ENCODE results near the gene MYLK. TPM values are rescaled to one million over a fixed set of nuclear protein-coding genes. Genes with fewer than 3 reads are reported as not detected.

Gene MYLK
- polyA plus RNA-seq, 3 donors = 0.35 to 1.3 (median 0.51) TPM

GRCh38 chr3:123638936-123639689, 245.0 kb downstream of the MYLK start:
- peaks cover 4 to 9% of the 10 kb centered on the region in 2 donors for H3K4me1 ChIP-seq (ENCODE audit: control insufficient read depth in 1 of 2, insufficient read depth in 2 of 2, low read length in 2 of 2)
- no peak overlapping the region for H3K27ac Mint-ChIP-seq
- no peak for DNase-seq
- H3K4me1 Mint-ChIP-seq = peaks cover 10% of the 10 kb centered on the region
- no peaks in the 10 kb centered on the region for H3K36me3 Mint-ChIP-seq
- no peaks in the 10 kb centered on the region for H3K9me3 ChIP-seq (replicated peaks in 1 of 2; ENCODE audit: control insufficient read depth in 1 of 2, insufficient read depth in 1 of 2, low read length in 2 of 2)
- H4K20me1 ChIP-seq (ENCODE audit: insufficient read depth, low read length) = no peaks in the 10 kb centered on the region
- H3K27ac ChIP-seq (ENCODE audit: low read depth in 1 of 2, low read length in 2 of 2) = no peak overlapping the region
- no peak for TF ChIP-seq CTCF (IDR thresholded peaks at IDR 0.05)
- H2AFZ ChIP-seq (ENCODE audit: insufficient read depth, low read depth, low read length, poor library complexity, severe bottlenecking) = no peak overlapping the region
- H3K79me2 ChIP-seq (ENCODE audit: insufficient read depth, low read length) = no peaks in the 10 kb centered on the region
- H3K27me3 Mint-ChIP-seq (ENCODE audit: low read depth in 3 of 3) = peaks cover 0 to 1% (median 0%) of the 10 kb centered on the region in 3 donors
- intact Hi-C loops (cut with micrococcal nuclease) = no loop called here
- H3K4me3 Mint-ChIP-seq = no peak overlapping the region
- no peaks in the 10 kb centered on the region for H3K27me3 ChIP-seq (ENCODE audit: control insufficient read depth in 2 of 2, insufficient read depth in 2 of 2, low read length in 2 of 2)
- H3K36me3 ChIP-seq (replicated peaks in 1 of 2; ENCODE audit: control insufficient read depth in 1 of 2, insufficient read depth in 2 of 2, low read length in 2 of 2) = no peaks in the 10 kb centered on the region
- 88% methylated on average over 8 of the region's 14 CpGs for WGBS (ENCODE audit: insufficient coverage)
- H3K4me2 ChIP-seq (replicated peaks; ENCODE audit: extremely low read depth, low read length, poor library complexity, severe bottlenecking) = no peak overlapping the region
- peaks cover 0 to 1% (median 0%) of the 10 kb centered on the region in 7 donors for H3K9me3 Mint-ChIP-seq
- H3K4me3 ChIP-seq (replicated peaks in 1 of 3; ENCODE audit: low read depth in 2 of 3, low read length in 3 of 3) = no peak overlapping the region
- no peak overlapping the region for H3K9ac ChIP-seq (ENCODE audit: insufficient read depth, low read length, poor library complexity, severe bottlenecking)

GRCh38 chr3:123637841-123638240, 246.3 kb downstream of the MYLK start:
- WGBS (ENCODE audit: insufficient coverage) = 97% methylated on average over 5 of the region's 5 CpGs

More at GRCh38 chr3:123637841-123638240, 246.3 kb downstream of the MYLK start:
- Histone ChIP-seq H3K27me3 (ENCODE audit: control insufficient read depth in 2 of 2, insufficient read depth in 2 of 2, low read length in 2 of 2) (no peaks in the 10 kb centered on the region), H3K9me3 (replicated peaks in 1 of 2; ENCODE audit: control insufficient read depth in 1 of 2, insufficient read depth in 1 of 2, low read length in 2 of 2) (no peaks in the 10 kb centered on the region), H2AFZ (ENCODE audit: insufficient read depth, low read depth, low read length, poor library complexity, severe bottlenecking) (no peak overlapping the region), H3K36me3 (replicated peaks in 1 of 2; ENCODE audit: control insufficient read depth in 1 of 2, insufficient read depth in 2 of 2, low read length in 2 of 2) (no peaks in the 10 kb centered on the region), H3K4me3 (replicated peaks in 1 of 3; ENCODE audit: low read depth in 2 of 3, low read length in 3 of 3) (no peak overlapping the region), H3K4me1 (ENCODE audit: control insufficient read depth in 1 of 2, insufficient read depth in 2 of 2, low read length in 2 of 2) (peaks cover 4 to 9% of the 10 kb centered on the region in 2 donors), H3K79me2 (ENCODE audit: insufficient read depth, low read length) (no peaks in the 10 kb centered on the region), H3K4me2 (replicated peaks; ENCODE audit: extremely low read depth, low read length, poor library complexity, severe bottlenecking) (no peak overlapping the region), H3K27ac (ENCODE audit: low read depth in 1 of 2, low read length in 2 of 2) (no peak overlapping the region), H4K20me1 (ENCODE audit: insufficient read depth, low read length) (no peaks in the 10 kb centered on the region), H3K9ac (ENCODE audit: insufficient read depth, low read length, poor library complexity, severe bottlenecking) (no peak overlapping the region)
- H3K27ac Mint-ChIP-seq = no peak overlapping the region
- no peaks in the 10 kb centered on the region for H3K36me3 Mint-ChIP-seq
- no peak for TF ChIP-seq CTCF (IDR thresholded peaks at IDR 0.05)
- DNase-seq = no peak
- no peak overlapping the region for H3K4me3 Mint-ChIP-seq
- peaks cover 10% of the 10 kb centered on the region for H3K4me1 Mint-ChIP-seq
- peaks cover 0 to 1% (median 0%) of the 10 kb centered on the region in 3 donors for H3K27me3 Mint-ChIP-seq (ENCODE audit: low read depth in 3 of 3)
- intact Hi-C loops (cut with micrococcal nuclease) = no loop called here
- peaks cover 0 to 1% (median 0%) of the 10 kb centered on the region in 7 donors for H3K9me3 Mint-ChIP-seq

All from CD14-positive monocyte (primary cell).